HG02571 (cell line): ENCODE measurements around the gene C5.

Source experiments
- ATAC-seq: cut with Tn5 transposase; IDR thresholded peaks from one replicate; pipeline ENCODE4 v1.9.1; 2021; ENCODE audit warnings: mild to moderate bottlenecking, moderate library complexity; ENCODE audit not compliant: unreplicated experiment

The C5 gene

GRCh38 chr9:120914396-120914795 lies 135.7 kb downstream of the C5 start:
- ATAC-seq: no peak

DNA sequence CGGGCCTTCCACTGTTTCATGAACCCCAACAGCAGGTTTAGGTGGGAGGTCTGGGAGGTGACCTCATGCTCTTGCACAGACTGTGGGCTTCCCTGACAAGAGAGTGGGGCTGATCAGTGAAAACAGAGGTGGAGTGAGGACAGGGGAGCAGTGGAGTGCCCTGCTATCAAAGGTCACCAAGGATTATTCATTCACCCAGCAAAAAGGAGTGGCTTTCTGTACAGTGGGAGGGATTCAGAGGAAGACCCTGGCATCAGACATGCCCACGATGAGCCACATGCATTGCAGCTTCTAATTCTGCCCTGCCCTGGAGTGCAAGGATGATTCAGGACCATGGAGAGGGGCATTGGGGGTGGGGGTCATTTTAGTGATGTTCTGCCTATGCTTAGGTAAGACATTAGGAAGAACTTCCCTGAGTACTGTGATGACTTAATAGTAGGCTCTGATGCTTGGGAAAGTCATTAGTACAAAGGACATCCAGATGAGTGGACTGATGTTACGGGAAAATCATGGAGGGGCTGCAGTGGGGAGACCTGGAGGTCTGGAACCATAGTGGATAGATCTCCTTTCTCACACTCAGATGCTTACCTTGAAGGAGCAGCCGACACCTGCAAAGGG lies 136.3 kb downstream of the C5 start:
- ATAC-seq: no peak

DNA sequence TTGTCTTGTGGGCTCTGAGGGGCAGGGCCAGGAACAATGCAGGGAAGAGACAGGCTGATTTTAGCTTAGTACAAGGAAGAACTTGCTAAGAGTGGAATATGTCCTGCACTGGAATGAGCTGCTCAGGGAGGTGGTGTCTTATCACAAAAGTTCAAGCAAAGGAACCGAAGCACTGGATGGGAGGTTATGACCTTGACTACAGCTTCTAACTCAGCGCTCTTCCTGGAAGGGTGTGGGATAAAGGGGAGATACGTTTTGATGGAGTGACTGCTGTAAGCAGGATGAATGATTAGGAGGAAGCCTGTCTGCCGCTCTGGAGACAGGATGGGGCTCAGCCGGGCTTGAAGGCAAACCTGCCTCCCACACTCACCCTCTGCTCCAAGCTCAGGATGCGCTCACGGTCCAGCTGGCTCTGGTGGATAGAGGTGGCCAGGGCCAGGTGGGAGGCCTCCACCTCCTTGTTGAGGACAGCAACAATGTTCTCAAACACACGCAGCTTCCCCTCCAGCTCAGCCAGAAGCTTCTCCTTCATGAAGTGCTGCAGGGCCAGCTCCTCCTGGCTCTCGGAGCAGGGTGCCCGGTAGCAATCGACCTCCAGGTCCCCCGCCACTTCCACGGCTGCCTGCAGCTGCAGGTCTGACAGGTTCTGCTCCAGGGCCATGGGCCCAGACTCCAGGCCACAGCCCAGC lies 137.0 kb downstream of the C5 start:
- no peak for ATAC-seq

GRCh38 chr9:120911295-120911837 lies 138.7 kb downstream of the C5 start:
- ATAC-seq: no peak

DNA sequence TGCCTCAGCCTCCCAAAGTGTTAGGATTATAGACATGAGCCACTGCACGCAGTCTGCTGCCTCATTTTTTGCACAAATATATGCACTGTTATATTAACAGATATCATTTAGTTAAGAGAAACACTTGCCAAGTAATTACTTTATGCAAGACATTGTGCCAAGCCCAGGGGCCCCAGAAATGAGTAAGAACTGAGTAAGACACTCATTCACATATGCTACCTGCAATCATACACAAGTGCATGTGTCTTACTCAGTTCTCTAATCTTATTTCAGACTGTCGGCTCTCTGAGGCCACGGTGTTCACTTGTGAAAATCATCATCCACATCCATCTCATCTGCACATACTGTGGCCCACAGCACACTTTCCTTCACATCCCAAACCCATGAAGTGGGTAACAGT lies 139.4 kb downstream of the C5 start:
- ATAC-seq: no peak

- ATAC-seq: no peak
Measured at GRCh38 chr9:120909904-120910303, 140.2 kb downstream of the C5 start.

GRCh38 chr9:120905315-120906164 lies 144.5 kb downstream of the C5 start:
- no peak for ATAC-seq

DNA sequence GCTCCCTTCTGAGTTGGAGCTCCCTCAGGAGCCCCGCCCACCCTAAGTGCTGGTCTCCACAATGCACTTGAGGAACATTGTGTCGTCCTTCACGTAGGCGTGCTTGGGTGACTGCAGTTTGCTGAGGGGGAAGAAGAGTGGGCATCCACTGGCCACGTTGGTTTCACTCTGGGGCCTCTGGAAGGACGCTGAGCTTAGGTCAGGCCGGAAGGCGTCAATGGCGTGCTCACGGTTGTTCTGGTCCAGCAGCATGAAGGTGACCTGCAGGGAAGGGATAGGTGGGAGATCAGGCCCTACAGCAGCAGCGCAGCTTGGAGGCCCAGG lies 145.1 kb downstream of the C5 start:
- ATAC-seq: no peak

DNA sequence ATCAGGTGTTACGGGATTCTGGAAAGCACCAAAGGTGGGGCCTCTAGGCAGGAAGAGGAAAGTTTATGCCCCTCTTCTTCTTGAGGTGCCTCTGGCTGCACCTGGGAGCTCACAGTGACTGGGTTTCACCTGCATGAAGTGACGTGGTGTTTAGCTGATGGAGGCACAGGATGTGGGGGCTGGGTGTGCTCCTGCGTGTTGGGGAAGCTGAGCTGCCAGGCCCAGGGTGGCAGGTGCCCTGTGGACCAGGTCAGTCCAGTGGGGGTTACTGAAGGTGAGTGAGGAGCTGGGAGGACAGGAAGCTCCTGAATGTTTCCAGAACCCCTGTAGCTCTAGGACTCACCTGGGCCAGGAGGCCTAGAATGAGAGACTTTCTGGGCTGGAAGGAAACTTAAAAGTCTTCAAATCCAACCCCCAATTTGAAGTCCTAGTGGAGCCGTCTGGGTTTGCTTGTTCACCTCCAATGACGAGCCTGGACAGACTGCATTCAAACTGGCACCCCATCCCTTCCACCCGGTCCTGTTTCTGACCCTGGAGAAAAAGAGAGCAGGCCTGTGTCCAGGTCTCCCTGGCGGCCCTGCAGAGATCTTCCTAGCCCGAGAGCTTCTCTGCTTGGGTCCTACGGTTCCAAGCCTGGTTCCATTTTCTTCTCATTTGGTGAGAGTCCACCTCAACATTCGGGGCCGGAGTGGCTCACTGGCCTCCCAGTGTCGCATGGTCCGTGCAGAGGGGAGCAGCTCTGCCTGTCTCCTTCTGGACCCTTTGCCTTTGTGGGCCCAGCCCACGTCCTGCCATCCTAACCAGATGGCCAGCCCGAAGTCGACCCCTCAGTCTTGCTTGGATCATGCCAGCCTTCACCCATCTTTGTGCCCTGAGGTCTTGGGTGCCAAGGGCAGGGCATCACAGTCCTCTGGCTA lies 145.8 kb downstream of the C5 start:
- ATAC-seq: no peak

DNA sequence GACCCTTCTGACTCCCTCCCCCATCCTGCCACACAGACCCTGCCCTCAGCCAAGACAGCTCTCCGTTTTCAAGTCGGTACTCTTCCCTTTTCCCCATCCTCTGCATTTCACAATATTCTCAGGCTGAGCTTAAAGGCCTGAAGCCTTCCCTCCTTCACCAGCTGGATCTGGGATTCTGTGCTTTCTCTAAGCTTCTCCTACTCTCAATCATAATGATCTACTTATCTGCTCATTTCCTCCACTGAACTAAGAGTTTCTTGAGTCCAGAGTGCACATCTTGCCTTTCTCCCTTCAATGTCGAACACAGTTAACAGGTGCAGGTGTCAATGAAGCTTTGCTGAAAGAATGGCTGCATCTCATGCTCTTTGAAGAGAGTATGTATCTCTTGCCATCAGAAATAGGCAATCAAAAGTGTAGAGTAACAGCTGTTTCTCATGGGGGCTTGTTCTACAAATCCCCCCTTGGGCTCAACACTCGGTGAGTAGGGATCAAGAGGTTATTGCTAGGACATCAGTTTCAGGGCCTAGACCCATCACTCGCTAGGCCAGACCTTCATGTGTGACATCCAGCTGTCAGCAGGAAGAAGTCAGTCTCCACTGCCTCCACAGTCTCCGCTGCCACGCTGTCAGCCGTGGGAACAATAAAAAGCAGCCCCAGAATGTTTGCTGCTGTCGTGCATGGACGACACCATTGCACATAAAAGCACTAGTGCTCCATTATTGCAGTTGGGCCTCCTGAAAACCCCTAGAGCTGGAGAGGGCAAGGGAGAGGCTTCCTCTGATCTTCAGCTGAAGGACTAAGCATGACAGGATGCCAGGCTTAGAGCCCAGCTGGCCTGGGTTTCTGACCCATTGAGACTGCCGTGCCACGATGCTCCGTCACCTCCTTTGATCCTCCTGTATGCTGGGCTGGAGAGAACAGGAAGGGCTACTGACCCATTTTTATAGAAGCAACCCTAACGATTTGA lies 147.2 kb downstream of the C5 start:
- ATAC-seq: no peak
